AG10803 (cell line): ENCODE results near the gene MOV10.
"Not testable (repeated sequence)": the region's sequence is repeated elsewhere in the genome, so short reads cannot be mapped to it uniquely, and the experiment has no call there.

Source experiments
- DNase-seq: peaks from one replicate; pipeline ENCODE4 v3.0.0; 2010; ENCODE audit warnings: low read depth
- H3K4me3 ChIP-seq: 2 replicates; pipeline ENCODE4 v1.5.1; 2011; ENCODE audit warnings: mild to moderate bottlenecking, low read length, control low read depth
- CTCF ChIP-seq: conservative IDR thresholded peaks from 2 replicates; pipeline ENCODE4 v1.5.1; 2011; ENCODE audit warnings: mild to moderate bottlenecking, low read length, control low read depth, inconsistent platforms

Gene MOV10

DNA sequence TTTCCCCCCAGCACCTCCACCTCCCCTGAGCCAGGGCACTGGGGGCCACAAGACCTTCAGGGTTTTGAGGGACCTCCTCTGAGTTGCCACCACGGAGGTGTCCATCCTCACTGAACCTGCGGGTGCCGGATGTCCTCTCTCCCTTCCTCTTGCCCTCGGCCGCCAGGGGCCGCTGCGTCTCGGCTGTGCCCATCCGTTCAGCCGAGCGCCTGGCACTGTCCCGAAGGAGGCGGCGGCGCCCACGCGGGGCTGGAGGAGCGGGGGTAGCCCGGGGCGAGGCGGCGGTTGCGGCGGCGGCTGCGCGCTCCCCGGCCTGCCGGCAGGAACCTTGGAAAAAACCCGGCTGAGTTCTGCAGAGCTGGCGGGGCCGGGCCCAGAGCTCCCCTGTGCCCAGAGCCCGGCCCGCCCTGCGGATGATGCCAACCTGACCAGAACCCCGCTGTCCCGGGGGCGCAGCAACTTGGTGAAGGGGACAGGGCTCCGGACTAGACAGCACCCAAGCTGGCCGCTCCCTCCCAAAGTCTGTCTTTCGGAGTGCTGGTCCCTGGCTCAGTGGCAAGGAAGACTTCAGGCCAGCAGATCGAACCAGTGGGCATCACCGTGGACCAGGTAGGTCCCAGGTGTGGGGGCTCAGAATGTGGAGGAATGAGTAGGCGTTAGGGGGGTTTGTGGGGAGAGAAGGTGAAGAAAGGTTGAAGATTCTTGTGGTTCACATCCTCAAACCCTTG, 44.4 kb downstream of the MOV10 start:
- peak overlapping the region; percentile 27 for H3K4me3 ChIP-seq
- peak; percentile 60 for DNase-seq
- peak; percentile 79 for TF ChIP-seq CTCF

DNA sequence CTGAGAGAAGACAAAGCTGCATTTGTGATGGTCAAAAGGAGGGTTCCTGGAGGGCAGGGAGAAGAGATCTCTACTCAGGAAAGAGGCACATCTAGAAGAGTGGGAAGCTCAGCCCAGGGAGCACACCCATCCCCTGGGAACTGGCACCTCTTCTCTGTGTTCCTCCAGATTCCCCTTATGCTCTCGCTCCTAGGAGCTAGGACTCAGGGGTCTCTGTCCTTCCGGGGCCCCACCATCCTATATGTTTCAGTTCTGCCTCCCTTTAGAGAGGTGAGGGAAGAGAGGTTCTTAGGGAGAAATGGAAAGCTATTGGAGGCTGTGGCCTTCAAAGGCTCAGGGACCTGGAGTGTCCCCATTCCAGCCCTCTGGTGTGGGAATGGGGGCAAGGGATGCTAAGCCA, 45.2 kb downstream of the MOV10 start:
- no peak for DNase-seq
- no peak for TF ChIP-seq CTCF
- H3K4me3 ChIP-seq, result no peak overlapping the region

GRCh38 chr1:112720800-112721199, 46.3 kb downstream of the MOV10 start:
- no peak for TF ChIP-seq CTCF
- no peak overlapping the region for H3K4me3 ChIP-seq
- no peak for DNase-seq

GRCh38 chr1:112721294-112721693, 46.8 kb downstream of the MOV10 start:
- not testable (repeated sequence) for H3K4me3 ChIP-seq, DNase-seq

DNA sequence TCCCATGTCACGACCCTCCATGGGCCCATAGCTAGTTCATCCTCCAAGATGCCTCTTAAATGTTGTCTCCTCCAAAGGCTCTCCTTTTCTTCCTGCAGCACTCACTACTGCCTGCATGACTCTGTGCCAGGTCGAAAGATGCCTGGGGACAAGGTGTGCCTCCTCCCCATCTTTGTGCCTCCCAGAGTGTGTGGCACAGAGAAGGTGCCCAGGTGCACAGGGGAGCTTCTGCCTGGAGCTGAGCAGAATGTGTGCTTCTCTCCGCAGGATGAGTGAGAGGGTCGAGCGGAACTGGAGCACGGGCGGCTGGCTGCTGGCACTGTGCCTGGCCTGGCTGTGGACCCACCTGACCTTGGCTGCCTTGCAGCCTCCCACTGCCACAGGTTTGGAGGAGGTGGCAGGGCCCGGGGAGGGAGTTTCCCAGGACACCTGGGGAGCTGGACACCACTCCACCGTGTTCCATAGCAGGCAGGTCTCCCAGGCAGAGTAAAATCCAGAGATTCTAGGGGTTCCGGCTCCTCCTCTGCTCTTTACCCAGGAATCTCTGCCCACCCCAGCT, 47.6 kb downstream of the MOV10 start:
- no peak overlapping the region for H3K4me3 ChIP-seq
- TF ChIP-seq CTCF, result no peak
- no peak for DNase-seq

DNA sequence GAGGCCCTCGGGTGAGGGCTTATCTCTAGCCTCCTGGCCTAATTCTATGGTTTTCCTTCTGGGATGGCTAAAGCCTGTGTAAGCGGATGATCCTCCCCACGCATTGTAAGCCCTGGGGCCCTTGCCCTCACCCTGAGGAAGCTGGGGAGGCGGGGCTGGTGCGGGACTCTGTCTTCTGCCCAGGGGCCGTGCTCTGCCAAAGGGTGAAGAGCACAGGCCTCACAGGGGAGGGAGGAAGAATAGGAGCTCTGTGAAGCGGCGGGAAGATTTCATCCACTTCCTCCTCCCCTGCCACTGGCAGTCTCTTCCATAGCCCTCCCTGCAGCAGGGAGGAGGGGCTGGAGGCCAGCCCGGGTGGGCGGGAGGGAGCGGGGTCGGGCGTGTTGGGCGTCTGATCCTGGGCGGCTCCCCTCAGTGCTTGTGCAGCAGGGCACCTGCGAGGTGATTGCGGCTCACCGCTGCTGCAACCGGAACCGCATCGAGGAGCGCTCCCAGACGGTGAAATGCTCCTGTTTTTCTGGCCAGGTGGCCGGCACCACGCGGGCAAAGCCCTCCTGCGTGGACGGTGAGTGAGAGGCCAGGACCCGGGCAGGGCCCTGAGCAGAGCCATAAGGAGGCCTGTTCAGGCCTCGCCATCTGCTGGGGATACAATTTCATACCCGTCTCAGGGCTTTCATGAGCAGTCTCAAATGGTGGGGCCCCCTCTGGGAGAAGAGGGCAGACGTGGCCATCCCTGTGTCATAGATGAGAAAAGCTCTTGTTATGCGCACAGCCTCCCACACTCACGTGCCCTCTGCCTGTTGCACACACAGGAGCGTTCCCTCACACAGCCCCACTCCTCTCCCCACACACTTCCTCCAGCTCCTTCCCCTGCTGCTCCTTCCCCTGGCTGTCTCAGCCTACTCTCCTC, 48.4 kb downstream of the MOV10 start:
- no peak overlapping the region for H3K4me3 ChIP-seq
- peak; percentile 47 for DNase-seq
- 0 out of 2 replicates have a peak, but pooled peaks have one; percentile 21 for TF ChIP-seq CTCF

GRCh38 chr1:112723511-112723839, 49.0 kb downstream of the MOV10 start:
- no peak for TF ChIP-seq CTCF
- no peak overlapping the region for H3K4me3 ChIP-seq

DNA sequence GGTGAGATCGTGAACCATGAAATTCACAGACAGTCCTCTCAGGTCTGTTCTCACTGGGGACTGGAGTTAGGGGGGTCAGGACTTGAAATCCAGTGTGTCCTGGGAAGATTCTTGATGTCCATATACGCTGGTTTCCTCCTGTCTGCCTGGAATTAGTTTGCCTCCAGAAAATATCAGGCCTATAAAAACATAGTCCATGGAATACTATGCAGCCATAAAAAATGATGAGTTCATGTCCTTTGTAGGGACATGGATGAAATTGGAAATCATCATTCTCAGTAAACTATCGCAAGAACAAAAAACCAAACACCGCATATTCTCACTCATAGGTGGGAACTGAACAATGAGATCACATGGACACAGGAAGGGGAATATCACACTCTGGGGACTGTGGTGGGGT, 49.8 kb downstream of the MOV10 start:
- not testable (repeated sequence) for DNase-seq, H3K4me3 ChIP-seq

More at GRCh38 chr1:112723511-112723839, 49.0 kb downstream of the MOV10 start:
- DNase-seq, result no peak
